GM12865 (cell line): Measurements from ENCODE around the gene ENTPD8.

Source experiments
- DNase-seq: peaks from one replicate; pipeline ENCODE4 v3.0.0; 2010; ENCODE audit warnings: low read depth
- H3K4me3 ChIP-seq: 2 replicates; pipeline ENCODE4 v1.5.1; 2011; ENCODE audit warnings: mild to moderate bottlenecking, low read depth, low read length, control low read depth
- CTCF ChIP-seq: IDR thresholded peaks from 2 replicates; pipeline ENCODE4 v1.5.1; 2011; ENCODE audit warnings: low read length, control low read depth, low read depth, inconsistent platforms; ENCODE audit not compliant: insufficient read depth; ENCODE audit errors: missing control alignments

Gene ENTPD8

GRCh38 chr9:137441935-137442321 is 771 bp upstream of the ENTPD8 start:
- DNase-seq = no peak
- no peak for TF ChIP-seq CTCF
- no peak overlapping the region for H3K4me3 ChIP-seq

- TF ChIP-seq CTCF = no peak
- DNase-seq = no peak
- no peak overlapping the region for H3K4me3 ChIP-seq
These were observed 1.9 kb downstream of the ENTPD8 start for GRCh38 chr9:137439158-137439714.

GRCh38 chr9:137438591-137439157 is 2.5 kb downstream of the ENTPD8 start:
- no peak overlapping the region for H3K4me3 ChIP-seq
- TF ChIP-seq CTCF = no peak
- no peak for DNase-seq

- no peak for DNase-seq
- TF ChIP-seq CTCF = no peak
- H3K4me3 ChIP-seq = no peak overlapping the region
These were observed 3.2 kb downstream of the ENTPD8 start for GRCh38 chr9:137437691-137438590.

GRCh38 chr9:137436761-137437600 is 4.2 kb downstream of the ENTPD8 start:
- no peak for DNase-seq
- H3K4me3 ChIP-seq = no peak overlapping the region
- TF ChIP-seq CTCF = no peak

GRCh38 chr9:137435980-137436760 is 5.0 kb downstream of the ENTPD8 start:
- no peak for DNase-seq
- H3K4me3 ChIP-seq = no peak overlapping the region
- no peak for TF ChIP-seq CTCF
